Heart right ventricle (tissue), 16 donors: Measurements from ENCODE around the gene KRTAP10-9. TPM values are rescaled to one million over a fixed set of nuclear protein-coding genes. Genes with fewer than 3 reads are reported as not detected.
"Not testable (repeated sequence)": the region's sequence is repeated elsewhere in the genome, so short reads cannot be mapped to it uniquely, and the experiment has no call there.

Experiments used
- ATAC-seq, 8 donors: fragments of 200-7000 bp; cut with Tn5 transposase; one replicate each; pipeline ENCODE4 v1.9.1; 2020; ENCODE audit warnings: mild to moderate bottlenecking in 8 of 8, moderate library complexity in 8 of 8, moderate number of reproducible peaks in 1 of 8
- DNase-seq, 2 donors: peaks; one replicate each; pipeline ENCODE4 v3.0.0-alpha.2; 2020
- H3K27ac ChIP-seq, 10 donors: fragments of 200-600 bp; sonication (generic) in 2 of 10; one replicate each; pipeline versions ENCODE4 v1.5.0 to v1.8.0; 2020 to 2022; ENCODE audit warnings: mild to moderate bottlenecking in 3 of 10
- H3K27me3 ChIP-seq, 7 donors: fragments of 200-600 bp; one replicate each; pipeline ENCODE4 v1.8.0; 2021 to 2022; ENCODE audit warnings: mild to moderate bottlenecking in 2 of 7
- H3K36me3 ChIP-seq, 9 donors: fragments of 200-600 bp; sonication (generic) in 1 of 9; one replicate each; pipeline versions ENCODE4 v1.5.0 to v1.8.0; 2020 to 2022; ENCODE audit warnings: mild to moderate bottlenecking in 2 of 9
- H3K4me1 ChIP-seq, 9 donors: fragments of 200-600 bp; sonication (generic) in 1 of 9; one replicate each; pipeline versions ENCODE4 v1.5.0 to v1.8.0; 2020 to 2022; ENCODE audit warnings: mild to moderate bottlenecking in 4 of 9
- H3K4me3 ChIP-seq, 10 donors: fragments of 200-600 bp; sonication (generic) in 2 of 10; one replicate each; pipeline versions ENCODE4 v1.5.0 to v1.8.0; 2020 to 2022; ENCODE audit warnings: mild to moderate bottlenecking in 7 of 10, moderate library complexity in 2 of 10
- H3K9me3 ChIP-seq, 11 donors: fragments of 200-600 bp in 10 of 11; sonication (generic) in 2 of 11; one replicate each; pipeline versions ENCODE4 v1.5.0 to v1.8.0; 2013 to 2022; ENCODE audit warnings: mild to moderate bottlenecking in 2 of 11, control low read depth in 1 of 11, moderate library complexity in 1 of 11
- CTCF ChIP-seq, 9 donors: fragments of 200-600 bp; sonication (generic) in 2 of 9; IDR thresholded peaks; one replicate each; pipeline versions ENCODE4 v1.5.0 to v1.8.0; 2021 to 2022; ENCODE audit warnings: antibody characterized with exemption in 9 of 9, mild to moderate bottlenecking in 5 of 9, moderate library complexity in 1 of 9
- WGBS, 2 donors: extraction: QIAGEN DNeasy Blood & Tissue Kit; methylation state at CpG; one replicate each; pipeline ENCODE4 v1.1.7; 2013; ENCODE audit warnings: inconsistent platforms in 1 of 2; 5-methylcytosine and 5-hydroxymethylcytosine counted together
- intact Hi-C, 10 donors: fragments of 100-400 bp; cut with DNase I; formaldehyde crosslinking; loops; one replicate each; pipeline versions ENCODE4 v1.11.1 to v1.14.2; 2022
- polyA plus RNA-seq, 2 donors: library from polyadenylated mRNA; stranded (reverse); fragments of 200-250 nt; gene quantifications; one replicate each; pipeline ENCODE4 v1.2.3, GENCODE V29; 2013
- total RNA-seq, 10 donors: library from RNA; stranded (reverse); fragmentation: NEBNext Ultra II Directional in 3 of 10; extraction: Animal tissue kit (Norgen Biotek cat#: 25700) in 3 of 10; gene quantifications; one replicate each; pipeline versions ENCODE4 v1.2.1 to v1.2.4, GENCODE V29; 2021 to 2023
- donor health status: Arrhythmogenic right ventricular cardiomyopathy.
- donor health status: ischemic (EF 13 %, LVEDD 7.1; RV severe dilation, severe dysfunction).
- donor health status: healthy with polysubstance abuse.
- donor health status: DM: no; HTN: yes; CAD: no.
- donor health status: DM: no; HTN: no; CAD: no.
- donor health status: ischemic (EF 25% LVEDD 6.9; RV normal size, moderate dysfunction).
- donor health status: ischemic (EF 25% LVEDD 5.7; RV mildly dilated, moderate dysfunction).
- donor health status: healthy.
- donor health status: DM: yes; HTN: yes; CAD: no.
- donor health status: Ischemic cardiomyopathy.
- donor health status: ischemic (EF 35%, LVEDD 5.7; RV mildly dilated, moderate dysfunction).
- donor health status: nonischemic (EF 11% LVEDD 7.7; RV severe dilation, severe dysfunction).
- donor health status: DM: yes; HTN: yes; CAD: no.
- donor health status: PGD.
- donor health status: ischemic (EF 29% LVEDD 5.4; RV normal size, mild dysfunction).
- donor health status: nonischemic (EF 23%, LVEDD 6.1; RV moderate dilation, normal function).

KRTAP10-9 gene
- total and polyA plus RNA-seq, 12 donors: not detected

GRCh38 chr21:44630440-44630839 is 3.5 kb downstream of the KRTAP10-9 start:
- WGBS, 2 donors: 66 to 82% methylated on average over 2 of the region's 2 CpGs
- DNase-seq (no peak), ATAC-seq (no peak)
- Histone ChIP-seq H3K4me1 (peaks cover 0 to 7% (median 0%) of the 10 kb centered on the region in 9 donors), H3K4me3 (no peak overlapping the region), H3K36me3 (no peaks in the 10 kb centered on the region), H3K9me3 (peaks cover 0 to 39% (median 13%) of the 10 kb centered on the region in 11 donors), H3K27ac (no peak overlapping the region), H3K27me3 (peaks cover 0 to 31% (median 0%) of the 10 kb centered on the region in 7 donors)
- no peak for TF ChIP-seq CTCF (IDR thresholded peaks at IDR 0.05)
- intact Hi-C loops: no loop called here

GRCh38 chr21:44632067-44632466 is 5.2 kb downstream of the KRTAP10-9 start:
- no peak for ATAC-seq
- DNase-seq: no peak
- intact Hi-C loops: no loop called here
- TF ChIP-seq CTCF (IDR thresholded peaks at IDR 0.05): no peak
- Histone ChIP-seq H3K9me3 (peaks cover 0 to 39% (median 13%) of the 10 kb centered on the region in 11 donors), H3K4me1 (no peaks in the 10 kb centered on the region), H3K27ac (no peak overlapping the region), H3K4me3 (no peak overlapping the region), H3K36me3 (no peaks in the 10 kb centered on the region), H3K27me3 (peaks cover 0 to 33% (median 0%) of the 10 kb centered on the region in 7 donors)
- WGBS, 2 donors: 90% methylated on average over 1 of the region's 1 CpG

- ATAC-seq (no peak), DNase-seq (no peak)
- TF ChIP-seq CTCF (IDR thresholded peaks at IDR 0.05): no peak
- H3K9me3 ChIP-seq: peaks cover 0 to 36% (median 9%) of the 10 kb centered on the region in 11 donors
- H3K27me3 ChIP-seq: peaks cover 0 to 40% (median 15%) of the 10 kb centered on the region in 7 donors
- H3K27ac ChIP-seq: no peak overlapping the region
- H3K4me3 ChIP-seq: no peak overlapping the region
- intact Hi-C loops: no loop called here
- no peaks in the 10 kb centered on the region for H3K36me3 ChIP-seq
- no peaks in the 10 kb centered on the region for H3K4me1 ChIP-seq
- WGBS, 2 donors: 81 to 83% methylated on average over 15 of the region's 15 CpGs
These were observed 9.5 kb downstream of the KRTAP10-9 start for GRCh38 chr21:44636209-44637017.

GRCh38 chr21:44637018-44637850 is 10.3 kb downstream of the KRTAP10-9 start, which contains the start of gene KRTAP10-10:
Gene KRTAP10-10 (plus strand): TSS chr21:44637356. CDS start chr21:44637418, 62 bp downstream.
- Histone ChIP-seq H3K4me1 (no peaks in the 10 kb centered on the region), H3K4me3 (no peak within 1 kb of the TSS), H3K27me3 (peaks cover 0 to 40% (median 15%) of the 10 kb centered on the region in 7 donors), H3K36me3 (no peaks in the 10 kb centered on the region), H3K9me3 (peaks cover 0 to 33% (median 3%) of the 10 kb centered on the region in 11 donors), H3K27ac (no peak within 1 kb of the TSS)
- intact Hi-C loops: no loop called here
- DNase-seq (no peak), ATAC-seq (peak in 1 of 8 donors; percentile 56)
- TF ChIP-seq CTCF (IDR thresholded peaks at IDR 0.05): no peak
- 53 to 57% methylated on average over 19 to 21 of the region's 21 CpGs for WGBS, 2 donors

GRCh38 chr21:44637851-44638348 is 11.0 kb downstream of the KRTAP10-9 start:
- DNase-seq, H3K4me1 ChIP-seq, intact Hi-C loops, H3K36me3 ChIP-seq, H3K27ac ChIP-seq, H3K4me3 ChIP-seq: not testable (repeated sequence)
- 45 to 49% methylated on average over 10 to 11 of the region's 12 CpGs for WGBS, 2 donors
- peaks cover 0 to 40% (median 15%) of the 10 kb centered on the region in 7 donors for H3K27me3 ChIP-seq
- peak in 1 of 8 donors; percentile 34 for ATAC-seq
- peaks cover 0 to 30% (median 2%) of the 10 kb centered on the region in 11 donors for H3K9me3 ChIP-seq

- H3K4me3 ChIP-seq, H3K27ac ChIP-seq, H3K36me3 ChIP-seq, intact Hi-C loops, DNase-seq, H3K4me1 ChIP-seq: not testable (repeated sequence)
- peak in 1 of 8 donors; percentile 31 for ATAC-seq
- peaks cover 0 to 40% (median 15%) of the 10 kb centered on the region in 7 donors for H3K27me3 ChIP-seq
- peaks cover 0 to 35% (median 0%) of the 10 kb centered on the region in 11 donors for H3K9me3 ChIP-seq
- 80 to 96% methylated on average over 14 to 21 of the region's 21 CpGs for whole genome bisulfite sequencing, 2 donors
These were observed 11.8 kb downstream of the KRTAP10-9 start for GRCh38 chr21:44638506-44639330.
